NCI-H345 treated with DMSO at 0.1 percent for 48 hours (cell line): ENCODE results near the gene AHI1.

ENCODE experiments used
- DNase-seq: peaks from one replicate; lab custom pipeline; 2025; ENCODE audit not compliant: unreplicated experiment; lab: John Stamatoyannopoulos, UW

Gene AHI1

DNA sequence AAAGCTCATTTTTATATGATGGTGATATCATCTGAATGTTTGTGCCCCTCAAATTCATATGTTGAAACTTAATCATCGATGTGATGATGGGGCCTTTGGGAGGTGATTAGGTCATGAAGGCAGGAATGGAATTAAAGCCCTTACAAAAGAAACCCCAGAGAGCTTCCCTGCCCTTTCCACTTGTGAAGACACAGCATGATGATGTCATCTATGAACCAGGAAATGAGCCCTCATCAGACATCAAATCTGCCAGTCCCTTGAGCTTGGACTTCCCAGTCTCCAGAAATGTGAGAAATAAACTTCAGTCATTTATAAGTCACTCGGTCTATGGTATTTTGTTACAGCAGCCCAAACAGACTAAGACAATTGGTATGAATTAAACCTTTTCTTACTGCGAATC lies 163.4 kb downstream of the AHI1 start:
- no peak for DNase-seq

GRCh38 chr6:135331002-135331401 lies 166.5 kb downstream of the AHI1 start:
- no peak for DNase-seq

- DNase-seq, result no peak
These were observed 167.4 kb downstream of the AHI1 start for GRCh38 chr6:135329851-135330803.

DNA sequence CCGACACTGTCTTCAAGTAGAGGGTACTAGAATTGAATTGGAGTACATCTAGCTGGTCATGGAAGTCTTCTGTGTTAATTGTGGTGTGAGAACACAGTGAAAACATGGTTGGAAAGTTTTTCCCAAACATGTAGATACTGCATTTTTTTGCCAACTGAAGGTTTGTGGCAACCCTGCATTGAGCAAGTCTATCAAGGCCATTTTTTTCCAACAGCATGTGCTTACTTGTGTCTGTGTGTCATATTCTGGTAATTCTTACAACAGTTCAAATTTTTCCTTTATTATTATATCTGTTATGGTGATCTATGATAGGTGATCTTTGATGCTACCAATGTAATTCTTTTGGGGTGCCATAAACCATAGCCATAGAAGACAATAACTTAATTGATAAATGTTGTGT lies 169.4 kb downstream of the AHI1 start:
- DNase-seq, result no peak

GRCh38 chr6:135325624-135326424 lies 171.7 kb downstream of the AHI1 start:
- no peak for DNase-seq

DNA sequence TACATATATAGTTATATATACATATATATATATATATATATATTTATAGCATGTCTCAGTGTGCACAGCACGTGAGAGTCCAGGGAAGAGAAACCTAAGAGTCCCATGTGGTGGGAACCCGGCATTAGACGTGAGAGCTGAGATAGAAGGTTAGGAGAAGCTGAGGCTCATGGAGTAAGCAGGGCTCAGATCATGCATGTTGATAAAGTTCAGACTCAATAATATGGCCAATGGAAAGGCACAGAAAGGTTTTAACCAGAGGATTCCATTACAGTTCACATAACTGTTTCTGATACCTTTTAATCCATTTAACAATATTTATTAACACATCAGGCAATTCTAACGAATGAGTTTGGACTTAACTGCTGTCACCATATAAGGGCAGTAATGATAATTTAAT lies 173.0 kb downstream of the AHI1 start:
- no peak for DNase-seq

DNA sequence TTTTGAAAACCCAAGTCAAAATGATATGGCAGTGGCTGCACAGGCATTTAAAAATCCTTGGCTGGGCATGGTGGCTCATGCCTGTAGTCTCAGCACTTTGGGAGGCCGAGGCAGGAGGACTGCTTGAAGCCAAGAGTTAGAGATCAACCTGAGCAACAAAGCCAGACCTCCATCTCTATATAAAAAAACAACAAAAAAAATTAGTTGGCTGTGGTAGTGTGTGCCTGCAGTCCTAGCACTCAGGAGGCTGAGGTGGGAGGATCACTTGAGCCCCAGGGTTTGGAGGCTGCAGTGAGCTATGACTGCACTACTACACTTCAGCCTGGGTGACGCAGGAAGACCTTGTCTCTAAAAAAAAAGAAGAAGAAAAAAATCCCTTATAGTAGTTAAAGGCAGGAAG lies 173.6 kb downstream of the AHI1 start:
- DNase-seq, result no peak

DNA sequence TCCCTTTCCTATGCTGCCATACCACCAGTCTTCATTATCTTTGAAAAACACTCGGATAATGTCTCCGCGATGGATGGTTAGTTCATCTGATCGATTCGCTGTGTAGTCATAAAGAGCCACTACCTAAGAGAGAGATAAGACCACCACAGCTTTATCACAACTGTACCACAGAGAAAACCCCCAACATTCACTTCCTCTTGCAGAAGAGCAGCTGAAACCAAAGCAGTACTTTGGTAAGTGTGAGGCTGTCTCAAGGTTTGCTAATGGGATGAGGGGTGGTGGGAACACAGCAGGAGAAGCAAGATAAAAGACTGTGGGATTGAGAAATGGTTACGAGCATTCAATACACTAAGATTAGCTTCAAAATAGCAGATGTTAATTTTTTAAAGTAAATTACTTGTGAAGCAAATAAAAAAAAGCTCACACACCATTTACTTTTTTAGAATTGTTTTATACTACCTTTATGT lies 174.3 kb downstream of the AHI1 start:
- no peak for DNase-seq

DNA sequence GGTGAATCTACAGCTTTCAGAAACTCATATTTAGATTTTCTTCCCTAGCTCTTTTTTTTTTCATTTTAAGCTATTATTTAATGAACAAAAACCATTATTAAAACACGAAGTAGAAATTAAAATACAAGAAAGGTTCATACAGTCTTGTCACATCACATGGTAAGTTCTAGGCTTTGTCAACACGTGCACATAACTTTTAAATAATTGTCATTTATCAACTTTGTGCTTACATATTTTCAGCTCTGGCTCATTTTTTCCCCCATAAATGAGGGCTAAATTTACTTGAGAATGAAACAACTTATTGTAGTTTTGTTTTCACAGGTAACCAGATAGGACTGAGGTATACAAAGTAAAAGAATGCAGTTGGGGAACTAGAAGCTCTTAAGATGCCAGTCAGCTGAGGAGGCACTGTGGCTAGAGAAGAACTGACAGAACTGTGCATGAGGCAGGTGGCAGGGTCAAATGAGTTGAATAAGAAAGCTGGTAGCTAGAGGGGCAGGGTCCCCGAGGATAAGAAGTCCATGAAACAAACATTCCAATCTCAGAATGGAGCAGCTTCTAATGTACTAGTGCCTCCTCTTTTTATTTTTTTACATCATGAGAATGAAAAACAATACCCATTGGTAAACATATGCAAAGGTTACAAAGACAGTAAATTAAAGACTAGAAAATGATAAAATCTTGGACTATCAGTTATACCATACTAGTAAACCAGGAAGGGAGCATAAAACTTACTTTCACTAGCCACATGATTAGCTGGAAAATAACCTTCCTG lies 174.9 kb downstream of the AHI1 start:
- no peak for DNase-seq

- DNase-seq, result no peak
These were observed 176.6 kb downstream of the AHI1 start for GRCh38 chr6:135320721-135321621.

GRCh38 chr6:135319819-135320218 lies 177.7 kb downstream of the AHI1 start:
- no peak for DNase-seq

GRCh38 chr6:135318738-135319469 lies 178.6 kb downstream of the AHI1 start:
- DNase-seq, result no peak

DNA sequence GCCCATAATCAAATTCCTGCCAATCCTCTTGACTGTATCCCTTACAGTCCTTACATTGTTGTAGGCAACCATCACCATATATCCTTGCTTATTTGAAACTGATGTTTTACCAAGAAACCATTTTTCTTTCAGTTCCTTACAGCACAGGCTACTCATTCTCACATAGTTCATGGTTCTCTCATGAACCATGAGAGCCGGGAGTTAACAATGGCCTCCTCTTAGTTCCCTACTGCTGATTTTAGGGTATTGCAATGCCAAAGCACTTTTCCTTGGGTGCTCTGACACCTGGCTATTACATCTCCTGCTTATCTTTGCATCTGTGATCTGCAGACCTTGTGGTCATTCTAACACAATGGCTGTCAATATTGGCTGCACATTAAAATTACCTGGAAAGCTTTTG lies 183.0 kb downstream of the AHI1 start:
- DNase-seq, result no peak

DNA sequence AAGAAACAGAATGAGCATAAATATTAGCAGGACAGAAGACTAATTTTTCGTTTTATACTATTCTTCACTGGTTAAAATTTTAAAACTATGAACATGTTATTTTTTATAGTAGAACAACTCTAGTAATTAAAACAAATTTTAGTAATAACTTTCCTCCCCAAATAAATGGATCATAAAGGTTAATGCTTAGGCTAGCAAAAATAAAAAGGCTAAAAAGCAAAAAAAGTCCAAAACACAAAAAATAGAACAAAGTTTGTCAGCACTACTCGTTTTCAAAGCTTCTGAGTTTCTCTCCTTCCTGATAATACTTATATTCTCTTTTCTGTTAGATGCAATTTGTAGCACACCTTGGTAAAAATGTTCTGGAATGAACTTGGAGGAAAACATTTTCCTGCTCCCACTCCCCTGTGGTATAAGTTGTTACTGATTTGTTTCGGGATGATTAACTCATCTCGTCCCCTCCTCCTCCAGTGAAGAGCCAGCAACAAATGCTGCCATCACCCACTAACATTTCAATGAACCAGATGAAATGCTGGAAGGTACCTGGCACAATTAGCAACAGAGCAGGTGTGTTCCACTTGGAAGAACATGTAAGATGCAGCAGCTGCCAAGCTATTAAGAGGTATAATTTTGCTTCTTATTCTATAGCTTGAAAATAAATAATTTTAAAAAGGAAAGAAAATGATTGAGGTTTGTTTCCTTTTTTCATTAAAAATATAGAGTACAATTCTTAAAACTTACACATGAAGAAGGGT lies 185.9 kb downstream of the AHI1 start:
- peak; percentile 53 for DNase-seq

DNA sequence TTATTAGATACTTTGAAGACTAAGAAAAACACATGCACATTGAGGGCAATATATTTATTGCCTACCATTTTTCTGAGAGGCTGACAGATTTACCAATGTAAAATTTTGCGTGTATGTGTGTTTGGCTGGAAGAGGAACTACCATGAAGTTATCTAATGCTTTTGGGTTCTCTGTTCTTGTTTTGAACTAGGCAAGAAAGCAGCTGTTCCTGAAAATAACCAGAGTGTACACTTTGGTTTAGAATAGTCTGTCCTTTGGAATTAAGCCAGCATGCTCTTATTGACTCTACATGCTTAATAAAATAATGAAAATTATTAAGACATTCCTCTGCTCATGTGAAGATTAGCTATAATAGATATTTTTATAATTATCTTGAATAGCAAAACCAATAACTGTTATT lies 187.2 kb downstream of the AHI1 start:
- no peak for DNase-seq

GRCh38 chr6:135306740-135307420 lies 190.7 kb downstream of the AHI1 start:
- DNase-seq, result no peak

GRCh38 chr6:135306166-135306565 lies 191.4 kb downstream of the AHI1 start:
- no peak for DNase-seq

DNA sequence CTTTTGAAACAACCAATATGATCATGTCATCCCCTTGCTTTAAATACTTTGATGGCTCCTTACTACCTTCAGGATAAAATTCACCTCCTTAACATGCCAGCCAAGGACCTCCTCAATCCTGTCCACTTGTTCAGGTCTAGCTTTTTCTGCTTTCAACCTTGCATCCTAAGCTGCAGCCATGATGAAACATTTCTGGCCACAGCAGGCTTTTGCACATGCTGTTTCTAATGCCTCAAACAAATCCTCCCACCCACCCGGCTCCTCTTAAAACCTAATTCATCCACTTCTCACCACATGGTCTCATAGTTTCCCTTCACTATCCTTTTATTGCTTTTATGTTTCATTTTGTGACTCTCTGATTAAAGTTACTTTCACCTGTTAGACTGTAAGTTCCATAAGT lies 191.9 kb downstream of the AHI1 start:
- no peak for DNase-seq
